ENCODE data around the gene GALC. TPM values are rescaled to one million over a fixed set of nuclear protein-coding genes. Genes with fewer than 3 reads are reported as not detected.

Gene GALC
- total RNA-seq, 1 donor from 2014 or later = 41.3 TPM

DNA sequence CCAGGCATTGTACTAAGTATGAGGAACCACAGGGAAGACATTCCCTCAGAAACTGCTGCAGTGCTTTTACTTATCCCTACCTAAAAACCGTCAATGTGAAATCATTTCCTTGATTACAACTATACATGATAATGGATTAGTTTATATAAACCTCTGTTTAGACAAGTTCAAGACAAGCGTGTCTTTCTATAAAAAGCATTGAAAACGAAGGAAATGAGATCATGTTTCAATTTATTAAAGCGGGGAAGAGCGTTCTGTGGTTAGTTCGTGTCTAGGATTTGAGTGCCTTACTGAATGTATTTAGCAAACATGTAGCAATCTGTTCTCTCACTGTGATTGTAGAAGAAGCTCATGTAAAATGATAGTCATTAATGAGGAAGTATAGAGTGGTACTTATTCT, 37.5 kb downstream of the GALC start:
- no peak for DNase-seq

DNA sequence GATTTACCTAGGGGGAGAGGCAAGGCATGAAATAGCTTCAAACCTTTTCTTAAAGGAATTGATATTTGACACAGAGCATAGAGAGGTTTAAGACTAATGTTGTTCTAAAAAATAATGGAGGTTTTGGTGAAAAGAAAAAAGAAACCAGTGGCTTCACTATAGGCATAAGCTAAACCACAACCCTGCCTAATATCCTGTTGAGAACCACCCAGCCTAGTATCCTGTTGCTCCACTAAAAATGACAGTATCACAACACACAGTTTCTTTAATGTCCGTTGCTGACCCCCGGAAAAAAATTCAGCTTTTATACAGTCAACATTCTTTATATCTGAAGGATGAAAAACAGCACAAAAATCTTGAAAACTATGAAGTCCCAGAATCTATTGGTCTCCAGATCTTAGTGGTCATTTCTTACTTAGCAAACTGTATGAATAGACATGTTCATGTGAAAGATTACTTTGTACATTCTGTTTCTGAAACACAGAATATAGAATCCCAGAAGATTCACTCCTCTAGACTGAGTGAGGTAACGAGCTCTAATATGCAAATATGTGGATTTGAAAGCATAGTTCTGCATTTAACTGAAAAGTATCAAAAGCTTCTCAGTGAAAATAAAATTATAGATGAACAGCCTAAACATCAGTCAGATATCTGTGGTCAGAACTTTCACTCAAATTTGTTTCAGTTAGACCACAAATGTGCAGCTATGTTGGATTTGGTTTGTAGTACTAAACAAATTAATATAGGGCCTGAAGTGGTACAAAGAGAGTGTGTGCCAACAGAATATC, 40.5 kb downstream of the GALC start:
- no peak for DNase-seq

DNA sequence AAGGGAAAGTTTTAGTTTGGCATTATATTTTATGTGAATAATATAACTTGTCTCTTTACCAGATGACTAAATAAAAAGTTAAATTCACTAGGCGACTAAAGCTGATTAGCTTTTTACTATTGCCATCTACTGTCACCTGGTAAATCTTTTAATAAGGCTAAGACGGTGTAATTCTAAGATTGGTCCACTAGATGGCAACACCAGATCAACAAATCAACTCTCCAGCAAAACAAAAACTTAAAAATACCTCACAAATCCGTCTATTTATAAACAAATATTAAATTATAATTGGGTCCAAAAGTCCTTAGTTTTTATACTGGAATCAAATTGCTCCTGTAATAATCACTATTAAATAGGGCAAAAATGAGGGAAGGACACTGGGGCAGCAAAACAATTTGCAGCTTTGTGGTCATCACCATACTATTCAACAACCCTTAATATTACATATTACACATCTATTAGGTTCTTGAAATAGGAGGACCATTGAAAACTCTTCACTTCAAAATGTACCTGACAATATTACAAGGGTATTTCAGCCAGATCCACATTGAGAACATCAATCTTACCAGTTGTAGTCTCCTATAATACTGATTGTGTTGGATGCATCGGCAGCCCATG, 47.9 kb downstream of the GALC start:
- no peak for DNase-seq

DNA sequence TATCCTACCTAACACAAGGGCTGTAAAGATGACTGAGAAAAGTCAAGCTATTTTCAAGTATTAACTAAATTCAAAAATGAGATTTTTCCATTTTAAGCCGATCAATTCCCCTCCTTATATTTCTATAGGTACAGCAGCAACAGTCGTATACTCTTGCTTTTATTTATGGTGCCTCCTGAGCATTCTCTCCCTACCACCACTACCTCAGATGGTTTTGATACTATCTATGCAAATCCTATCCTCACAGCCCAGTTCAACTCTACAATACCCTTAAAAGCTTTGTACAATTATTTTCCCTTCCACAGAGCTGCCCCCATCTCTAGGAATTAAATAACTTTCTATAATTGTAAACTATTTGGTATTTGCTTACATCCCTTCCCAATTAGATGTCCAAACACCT, 52.1 kb downstream of the GALC start:
- no peak for DNase-seq

DNA sequence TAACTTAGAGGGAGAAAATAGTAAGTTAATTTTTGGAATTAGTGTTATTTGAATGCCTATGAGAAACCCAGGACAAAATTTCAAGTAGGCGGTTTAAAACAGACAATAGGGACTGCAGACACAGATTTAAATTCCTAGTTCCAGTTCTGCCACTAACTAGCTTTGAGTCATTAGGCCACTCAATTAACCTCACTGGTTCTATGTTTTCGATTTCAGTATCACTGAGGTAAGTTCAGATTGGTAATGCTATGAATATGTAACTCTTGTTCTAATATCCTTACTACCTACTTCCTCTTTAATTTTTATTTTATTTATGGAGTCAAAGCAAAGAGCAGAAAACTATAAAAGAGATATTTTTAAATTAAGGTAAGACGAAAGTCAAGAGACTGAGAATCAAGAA, 52.6 kb downstream of the GALC start:
- DNase-seq = no peak

DNA sequence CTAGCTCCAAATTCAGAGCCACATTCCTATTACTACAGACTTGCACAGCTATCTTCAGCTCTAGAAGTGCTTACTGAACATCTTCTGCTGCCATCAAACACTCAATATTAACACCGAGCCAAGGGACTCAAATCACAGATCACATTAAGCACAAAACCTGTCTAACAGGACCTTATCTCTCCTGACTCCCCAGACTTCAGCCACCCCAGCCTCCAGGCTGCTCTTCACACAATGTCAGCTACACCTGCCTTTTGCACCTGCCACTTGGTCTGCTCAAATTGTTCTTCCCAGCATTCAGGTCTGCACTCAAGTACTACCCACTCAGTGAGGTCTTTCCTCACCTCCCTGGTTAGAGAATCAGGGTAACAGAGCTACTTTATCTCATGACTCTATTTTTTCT, 57.1 kb downstream of the GALC start:
- DNase-seq = no peak

DNA sequence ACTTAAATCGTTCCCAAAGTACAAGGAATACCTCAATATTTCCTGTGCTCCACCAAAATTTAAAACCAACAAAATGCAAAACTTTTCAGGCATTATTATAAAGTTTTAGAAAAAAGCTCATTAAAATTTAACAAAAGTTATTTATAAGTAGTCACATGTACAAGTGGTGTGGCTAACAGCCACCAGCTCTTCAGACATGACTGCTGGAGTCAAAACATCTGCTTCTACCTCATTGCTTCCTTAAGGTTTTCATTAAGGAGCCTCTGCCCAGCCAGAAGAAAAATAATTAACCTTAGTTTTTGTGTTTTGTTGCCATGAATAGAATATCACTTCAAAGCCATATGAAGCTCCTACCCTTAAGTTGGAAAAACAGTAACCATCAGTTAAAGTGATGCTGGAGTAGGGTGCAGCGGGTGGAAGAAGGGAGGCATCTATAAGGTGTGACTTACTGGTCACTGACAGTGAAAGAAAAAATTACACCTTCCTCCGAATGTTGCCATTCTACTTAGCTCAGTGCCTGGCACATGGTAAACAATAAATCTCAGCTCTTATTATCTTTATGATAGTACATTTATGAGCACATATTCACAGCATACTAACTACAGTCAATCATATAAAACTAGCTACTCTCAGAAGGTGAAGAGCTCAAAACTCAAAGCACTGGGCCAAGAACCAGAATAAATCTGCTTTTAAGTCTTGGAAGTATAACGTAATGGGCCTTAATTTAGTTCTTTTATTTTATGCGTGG, 57.7 kb downstream of the GALC start:
- DNase-seq = no peak

DNA sequence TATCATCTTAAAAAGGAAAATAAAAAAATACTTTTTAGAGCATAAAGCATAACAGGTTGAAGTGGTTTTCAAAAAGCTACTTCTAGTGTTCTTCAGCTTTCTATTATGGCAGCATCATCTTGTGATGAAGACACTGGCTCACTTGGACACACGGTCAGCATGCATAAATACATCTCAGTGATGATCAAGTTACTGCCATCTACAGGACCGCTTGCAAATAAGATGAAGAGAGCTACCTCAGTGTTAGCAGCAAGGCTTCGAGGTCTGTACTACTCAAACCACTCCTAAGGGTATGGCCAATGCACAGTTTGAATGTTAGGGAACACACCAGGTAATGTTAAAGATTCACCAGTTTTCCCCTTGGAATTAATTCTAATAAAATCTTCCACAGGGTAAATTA, 58.8 kb downstream of the GALC start:
- DNase-seq = no peak

DNA sequence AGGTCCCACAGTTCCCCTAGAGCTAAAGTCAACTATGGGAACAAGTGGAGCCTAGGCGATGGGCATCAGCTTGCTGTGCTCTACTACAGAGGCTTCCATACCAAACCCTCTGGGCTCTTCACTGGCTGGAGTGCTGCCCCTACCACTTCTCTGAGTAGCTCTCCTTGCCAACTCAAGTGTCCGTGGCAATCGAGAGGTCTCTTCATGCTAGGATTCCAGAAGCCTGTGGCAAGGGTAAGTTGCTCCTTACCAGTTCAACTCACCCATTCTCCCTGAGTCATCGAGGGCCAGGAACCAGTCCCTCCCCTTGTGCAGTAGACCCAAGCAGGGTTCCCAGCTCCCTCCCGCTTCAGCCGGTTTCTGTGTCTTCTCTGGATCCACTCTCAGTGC, 76.1 kb downstream of the GALC start:
- no peak for DNase-seq

DNA sequence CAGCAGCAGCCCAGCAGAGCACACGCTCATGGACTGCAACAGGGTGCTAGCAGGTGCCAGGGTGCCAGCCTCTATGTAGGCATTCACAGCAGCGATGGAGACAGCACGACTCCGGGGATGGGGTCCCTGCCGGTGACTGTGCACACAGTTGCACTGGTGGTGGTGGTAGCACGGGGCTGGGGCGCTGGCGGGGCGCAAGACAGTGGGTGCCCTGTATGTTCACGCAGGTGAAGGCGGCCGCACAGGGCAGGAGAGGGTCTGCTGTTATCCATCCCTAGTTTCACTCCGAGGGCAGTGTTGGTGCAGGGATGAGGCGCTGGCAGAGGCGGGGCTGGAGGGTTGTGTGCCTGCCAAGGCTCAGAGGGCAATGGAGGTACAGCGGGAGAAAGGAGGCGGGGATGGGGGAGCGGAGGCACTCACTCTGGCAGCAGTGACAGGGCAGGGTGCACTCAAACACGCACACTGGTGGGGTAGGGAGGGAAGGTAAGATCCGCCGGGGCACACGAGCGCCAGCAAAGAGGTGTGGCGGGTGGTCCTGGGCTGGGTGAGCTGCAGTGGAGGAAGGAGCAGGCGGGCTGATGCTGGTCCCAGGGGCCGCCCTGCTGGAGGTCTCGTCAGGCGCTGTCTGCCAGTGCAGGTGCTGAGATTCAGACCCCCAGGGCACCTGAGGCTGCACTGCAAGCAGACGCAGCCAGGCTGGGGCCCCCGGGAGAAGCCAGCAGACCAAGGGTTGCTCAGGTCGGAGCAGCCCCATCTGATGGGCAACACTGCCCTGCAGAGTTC, 76.7 kb downstream of the GALC start:
- no peak for DNase-seq

DNA sequence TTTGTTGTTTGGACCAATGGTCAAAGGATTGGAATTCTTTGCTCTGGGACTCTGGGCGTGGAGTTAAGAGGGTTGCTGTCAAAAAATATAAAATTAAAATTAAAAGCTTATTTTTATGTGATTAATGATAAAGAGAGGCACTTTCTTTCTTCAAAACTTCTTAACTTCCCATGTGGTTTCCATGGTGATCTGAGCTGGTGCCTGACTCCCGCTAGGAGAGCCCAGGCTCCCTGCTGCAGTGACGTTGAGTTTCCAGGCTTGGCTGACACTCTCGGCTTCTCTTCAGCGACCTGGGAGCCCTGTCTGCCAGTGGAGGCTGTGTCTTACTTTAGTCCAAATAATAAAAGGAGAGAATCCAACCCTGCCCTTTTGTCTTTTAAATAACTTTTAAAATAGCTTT, 84.4 kb downstream of the GALC start:
- DNase-seq = no peak

DNA sequence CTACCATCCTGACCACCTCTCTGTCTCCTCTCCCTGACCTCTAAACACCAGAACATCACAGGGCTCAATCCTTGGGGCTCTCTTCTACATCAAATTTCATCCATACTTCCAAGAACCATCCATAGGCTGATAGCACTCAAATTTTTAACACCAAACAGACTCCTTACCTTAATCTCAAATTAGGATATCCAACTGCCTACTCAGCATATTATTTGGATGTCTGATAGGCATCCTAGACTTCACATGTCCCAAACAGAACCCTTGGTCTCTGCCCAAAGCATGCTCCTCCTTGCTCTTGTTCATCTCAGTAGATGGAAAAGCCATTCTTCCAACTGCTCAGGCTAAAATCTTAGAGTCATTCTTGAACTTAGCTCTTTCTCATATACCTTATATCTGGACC, 91.3 kb downstream of the GALC start:
- no peak for DNase-seq

DNA sequence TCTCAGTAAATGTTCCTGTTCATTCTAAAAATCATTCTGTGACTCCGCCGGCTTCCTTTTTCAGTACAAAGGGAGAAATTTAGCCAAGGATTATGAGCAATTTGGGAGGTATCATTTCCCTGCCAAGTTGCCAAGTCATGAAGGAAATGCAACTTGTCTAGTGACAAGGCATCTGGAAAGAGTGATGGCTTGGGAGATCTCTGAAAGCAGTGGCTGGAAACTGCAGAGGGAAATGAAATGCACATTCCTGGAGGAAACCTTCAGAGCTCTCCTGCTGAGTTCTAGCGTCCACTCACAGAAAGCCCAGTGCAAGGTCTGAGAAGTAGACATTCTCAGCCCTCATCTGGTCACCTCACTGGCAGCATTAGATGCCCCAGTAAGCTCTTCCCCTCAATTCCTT, 91.7 kb downstream of the GALC start:
- peak; percentile 15 for DNase-seq

DNA sequence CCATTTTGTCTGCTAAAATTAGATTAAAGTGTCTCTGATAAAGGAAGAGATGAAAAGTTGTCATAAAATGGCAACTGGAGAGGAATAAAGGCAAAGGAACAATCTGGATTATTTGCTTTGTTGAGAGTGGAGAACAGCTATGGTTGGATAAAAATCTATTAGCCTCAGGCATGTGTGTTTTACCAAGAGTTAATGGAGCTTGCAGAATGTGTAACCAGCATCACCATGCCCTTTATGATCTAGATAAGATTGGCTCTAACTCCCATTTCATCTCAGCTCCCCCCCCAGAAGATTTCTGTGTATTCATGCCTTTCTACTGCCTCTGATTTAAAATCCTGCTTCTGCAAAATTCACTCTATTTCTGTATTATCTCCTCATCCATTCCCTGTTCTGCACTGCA, 93.8 kb downstream of the GALC start:
- DNase-seq = no peak

DNA sequence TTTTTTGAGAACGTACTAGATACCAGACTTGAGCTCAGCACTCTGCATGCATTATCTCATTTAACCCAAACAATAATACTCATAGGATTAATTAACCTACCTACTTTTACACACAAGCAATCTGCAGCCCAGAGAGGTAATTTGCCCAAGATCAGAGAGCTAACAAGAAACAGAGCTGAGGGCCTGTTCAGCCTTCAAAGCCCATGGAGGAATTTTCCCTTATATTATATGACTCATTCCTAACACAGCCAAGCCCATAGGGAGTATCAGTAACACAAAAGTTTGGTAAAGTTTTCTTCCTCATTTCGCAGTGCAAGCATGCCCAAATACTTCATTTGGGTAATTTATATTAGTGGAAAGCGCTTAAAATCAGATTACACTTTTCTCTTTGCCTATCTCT, 94.7 kb downstream of the GALC start:
- DNase-seq = no peak

DNA sequence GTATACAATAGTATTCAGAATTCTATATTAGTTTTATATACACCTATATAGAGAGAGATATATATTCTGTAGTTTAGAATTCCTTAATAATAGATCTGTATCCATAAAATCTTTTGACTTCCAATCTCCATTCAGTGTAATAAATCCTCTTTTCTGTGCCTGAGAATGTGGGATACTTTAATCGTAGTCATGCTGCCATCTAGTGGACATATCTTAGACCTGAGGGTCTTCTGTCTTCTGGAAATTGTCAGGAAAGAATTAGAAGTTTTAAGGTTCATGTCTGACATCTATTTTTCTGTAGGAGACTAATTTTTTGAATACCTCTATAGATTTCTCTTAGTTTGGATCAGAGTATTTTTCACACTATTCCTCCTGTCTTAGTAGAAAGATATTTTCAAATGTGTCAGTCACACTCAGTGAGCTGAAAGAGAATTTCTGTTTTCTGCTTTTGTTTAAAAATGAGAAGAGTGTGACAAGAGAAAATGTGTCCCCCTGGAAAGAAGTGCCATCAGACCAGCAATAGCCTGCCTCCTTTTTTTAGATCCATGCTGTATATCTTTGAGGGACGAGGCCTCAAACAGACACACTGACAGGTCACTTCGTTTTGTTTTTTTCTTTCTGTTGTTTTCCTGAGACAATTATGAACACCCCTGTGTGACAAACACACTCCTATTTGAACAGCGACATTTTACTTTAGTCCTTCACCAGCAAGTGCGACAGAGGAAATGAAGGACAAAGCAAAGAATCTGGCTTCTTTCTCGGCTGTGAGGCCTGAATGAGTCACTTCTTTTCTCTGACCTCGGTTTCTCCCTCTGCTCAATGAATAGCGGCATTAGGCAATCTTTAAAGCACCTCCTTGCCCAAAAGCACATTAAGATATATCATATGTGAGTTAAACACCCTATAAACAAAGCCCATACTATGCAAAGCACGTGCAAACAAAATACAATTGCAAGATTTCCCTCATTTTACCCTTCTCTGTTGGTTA, 96.3 kb downstream of the GALC start:
- no peak for DNase-seq

DNA sequence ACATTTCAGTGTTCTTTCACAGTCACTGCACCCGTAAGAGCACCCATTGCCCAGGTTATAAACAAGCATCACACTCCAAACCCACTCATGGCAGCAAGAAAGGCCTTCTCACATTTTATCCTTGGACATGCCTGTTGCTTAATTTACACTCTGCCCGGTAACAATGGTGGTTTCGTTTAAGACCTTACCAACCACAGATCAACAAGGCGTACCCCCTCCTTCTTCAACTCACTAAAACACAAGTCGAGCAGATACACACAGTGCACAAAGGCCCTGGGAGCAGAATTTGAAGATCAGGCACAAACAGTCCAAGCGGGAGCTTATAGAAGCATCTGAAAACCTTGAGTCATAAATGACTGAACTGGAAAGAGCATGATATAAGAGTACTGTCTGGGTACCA, 98.1 kb downstream of the GALC start:
- no peak for DNase-seq

DNA sequence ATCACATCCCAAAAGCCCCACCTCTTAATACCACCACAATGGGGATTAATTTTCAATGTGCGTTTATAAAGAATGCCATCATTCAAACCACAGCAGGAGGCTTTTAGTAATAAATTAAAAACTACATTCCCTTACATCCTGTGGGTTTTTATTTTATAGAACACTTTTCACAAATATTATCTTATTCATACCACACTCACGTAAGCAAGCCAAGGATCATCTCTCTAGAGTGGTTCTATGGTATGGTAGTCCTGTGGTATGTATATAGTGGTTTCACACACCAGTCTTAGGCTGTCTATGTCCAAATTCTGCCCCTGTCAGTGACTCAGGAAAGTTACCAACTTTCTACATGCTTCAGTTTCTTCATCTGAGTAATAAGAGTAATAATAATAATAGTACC, 100.2 kb downstream of the GALC start:
- DNase-seq = no peak

DNA sequence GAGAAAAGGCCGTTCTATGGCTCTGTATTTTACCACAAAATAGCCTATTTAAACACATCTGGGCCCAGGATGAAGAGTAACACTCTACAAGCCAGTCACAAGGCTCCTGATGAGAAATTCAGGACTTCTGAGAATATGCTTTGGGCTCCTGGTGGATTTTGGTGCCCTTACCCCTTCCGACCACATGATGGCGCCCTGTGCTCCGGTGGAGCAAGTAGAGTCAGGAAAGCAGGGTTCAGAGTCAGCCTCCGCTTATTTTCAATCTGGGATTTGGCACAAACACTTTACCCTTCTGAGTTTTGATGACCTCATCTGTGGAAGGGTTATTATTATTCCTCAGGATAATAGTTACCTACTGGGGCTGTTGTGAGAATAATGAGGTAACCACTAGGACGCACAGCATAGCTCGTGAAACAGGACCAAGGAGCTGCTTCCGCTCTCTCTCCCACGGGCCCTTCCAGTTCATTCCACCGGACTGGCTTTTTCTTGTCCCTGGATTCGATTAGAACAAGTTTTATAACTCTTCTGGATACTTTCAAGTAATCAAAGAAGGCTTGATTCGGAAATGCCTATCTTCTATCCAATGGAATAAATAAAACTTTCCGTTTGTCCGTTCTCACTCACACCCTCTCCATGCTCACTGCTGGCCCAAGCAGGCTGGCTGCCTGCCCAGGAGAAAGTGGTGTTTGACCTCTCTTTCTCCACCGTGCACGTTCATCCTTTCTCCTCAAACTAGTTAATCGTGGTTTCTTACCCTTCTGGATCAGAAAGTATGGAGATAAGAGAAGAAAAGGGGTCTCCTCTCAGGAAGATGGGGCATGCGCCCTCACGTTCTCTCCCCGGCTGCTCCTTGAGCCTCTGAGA, 104.6 kb downstream of the GALC start:
- DNase-seq = no peak

DNA sequence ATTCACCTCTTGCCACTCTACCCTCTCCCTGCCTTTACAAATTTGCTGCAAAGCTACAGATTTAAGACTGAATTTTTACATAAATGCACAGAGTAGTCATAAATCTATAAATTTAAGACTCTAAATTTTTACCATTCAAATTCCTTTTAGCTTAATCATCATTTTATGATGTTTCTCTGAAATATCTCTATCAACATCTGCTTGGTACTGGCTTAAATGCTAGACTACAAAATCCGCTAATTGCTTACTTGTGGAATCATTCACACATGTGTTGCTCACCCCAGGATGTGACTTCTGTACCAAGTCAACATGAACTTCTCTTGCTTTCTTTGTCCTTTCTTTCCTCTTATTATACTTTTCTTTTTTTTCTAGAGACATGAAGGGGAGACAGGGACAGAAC, 109.2 kb downstream of the GALC start:
- no peak for DNase-seq
